Psoas muscle (tissue), 8 donors: ENCODE measurements around the gene HSP90AA1. TPM values are rescaled to one million over a fixed set of nuclear protein-coding genes. Genes with fewer than 3 reads are reported as not detected.
"Not testable (repeated sequence)": the region's sequence is repeated elsewhere in the genome, so short reads cannot be mapped to it uniquely, and the experiment has no call there.

Source experiments
- ATAC-seq, 4 donors: fragments of 200-7000 bp; cut with Tn5 transposase; one replicate each; pipeline ENCODE4 v1.9.1; 2020; ENCODE audit warnings: moderate library complexity in 3 of 4, mild to moderate bottlenecking in 2 of 4
- DNase-seq, 2 donors: peaks; one replicate each; pipeline ENCODE4 v3.0.0-alpha.2; 2020
- H3K27ac ChIP-seq: fragments of 200-600 bp; one replicate; pipeline ENCODE4 v1.8.0; 2022
- H3K27me3 ChIP-seq, 3 donors: fragments of 200-600 bp in 1 of 3; one replicate each; pipeline versions ENCODE4 v1.6.1 to v1.8.0; 2013 to 2022; ENCODE audit warnings: low read length in 2 of 3, mild to moderate bottlenecking in 2 of 3, moderate library complexity in 1 of 3; ENCODE audit not compliant: insufficient read depth in 3 of 3
- H3K36me3 ChIP-seq, 2 donors: fragments of 200-600 bp in 1 of 2; one replicate each; pipeline versions ENCODE4 v1.6.1 to v1.8.0; 2013 to 2022; ENCODE audit warnings: low read depth in 1 of 2, mild to moderate bottlenecking in 1 of 2, moderate library complexity in 1 of 2; ENCODE audit not compliant: insufficient read depth in 1 of 2
- H3K4me1 ChIP-seq: fragments of 200-600 bp; one replicate; pipeline ENCODE4 v1.8.0; 2022
- H3K4me3 ChIP-seq: fragments of 200-600 bp; one replicate; pipeline ENCODE4 v1.8.0; 2022; ENCODE audit warnings: mild to moderate bottlenecking
- H3K9me3 ChIP-seq: fragments of 200-600 bp; one replicate; pipeline ENCODE4 v1.8.0; 2022
- CTCF ChIP-seq: fragments of 200-600 bp; IDR thresholded peaks from one replicate; pipeline ENCODE4 v1.8.0; 2022; ENCODE audit warnings: antibody characterized with exemption
- WGBS, 3 donors: extraction: QIAGEN DNeasy Blood & Tissue Kit; methylation state at CpG; one replicate each; pipeline versions ENCODE4 v1.1.6 to v1.1.7; 2013; 5-methylcytosine and 5-hydroxymethylcytosine counted together
- intact Hi-C, 2 donors: fragments of 100-400 bp; cut with DNase I; formaldehyde crosslinking; loops; one replicate each; pipeline versions ENCODE4 v1.11.0 to v1.14.2; 2022
- polyA plus RNA-seq, 3 donors: library from polyadenylated mRNA; stranded (reverse); fragments of 200-250 nt; gene quantifications; one replicate each; pipeline ENCODE4 v1.2.3, GENCODE V29; 2013
- total RNA-seq, 4 donors: library from RNA; stranded (reverse); fragmentation: NEBNext Ultra II Directional in 2 of 4; extraction: Animal tissue kit (Norgen Biotek cat#: 25700) in 2 of 4; gene quantifications; one replicate each; pipeline versions ENCODE4 v1.2.1 to v1.2.4, GENCODE V29; 2021 to 2023
- donor health status: healthy with polysubstance abuse.
- donor health status: DM: no; HTN: no; CAD: no; lungs with moderate emphysema.
- donor health status: Bipolar disorder and iron deficiency.
- donor health status: healthy.
- donor health status: DM: yes; HTN: yes; CAD: no.
- donor health status: DM: no; HTN: no; CAD: no.
- donor health status: DM: no; HTN: no; CAD: no.
- donor health status: DM: yes; HTN: yes; CAD: no.

The HSP90AA1 gene
- total and polyA plus RNA-seq, 7 donors: 398 to 1,480 (median 549) TPM

GRCh38 chr14:102066041-102066451 is 20.8 kb downstream of the HSP90AA1 start:
- DNase-seq (peak in 1 of 2 donors; percentile 34), ATAC-seq (no peak)
- intact Hi-C loops: no loop called here
- H3K4me1 ChIP-seq: no peaks in the 10 kb centered on the region
- no peaks in the 10 kb centered on the region for H3K36me3 ChIP-seq
- H3K9me3 ChIP-seq: no peaks in the 10 kb centered on the region
- H3K4me3 ChIP-seq: no peak overlapping the region
- TF ChIP-seq CTCF: no peak
- H3K27me3 ChIP-seq: no peaks in the 10 kb centered on the region
- 83 to 86% (median 85%) methylated on average over 12 of the region's 12 CpGs for WGBS, 3 donors
- no peak overlapping the region for H3K27ac ChIP-seq

DNA sequence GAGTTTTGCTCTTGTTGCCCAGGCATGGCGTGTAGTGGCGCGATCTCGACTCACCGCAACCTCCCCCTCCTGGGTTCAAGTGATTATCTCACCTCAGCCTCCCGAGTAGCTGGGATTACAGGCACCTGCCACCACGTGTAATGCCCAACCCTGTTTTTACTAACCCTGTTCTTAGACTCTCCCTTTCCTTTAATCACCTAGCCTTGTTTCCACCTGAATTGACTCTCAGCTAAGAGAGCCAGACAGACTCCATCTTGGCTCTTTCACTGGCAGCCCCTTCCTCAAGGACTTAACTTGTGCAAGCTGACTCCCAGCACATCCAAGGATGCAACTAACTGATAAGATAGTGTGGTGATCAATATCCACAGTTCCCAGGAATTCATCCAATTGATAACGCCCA is 22.3 kb downstream of the HSP90AA1 start:
- 88 to 91% (median 90%) methylated on average over 8 of the region's 8 CpGs for WGBS, 3 donors
- ATAC-seq, intact Hi-C loops, H3K4me1 ChIP-seq, H3K4me3 ChIP-seq, H3K9me3 ChIP-seq, H3K36me3 ChIP-seq, H3K27me3 ChIP-seq, H3K27ac ChIP-seq: not testable (repeated sequence)
- DNase-seq: peak in 1 of 2 donors; percentile 24

DNA sequence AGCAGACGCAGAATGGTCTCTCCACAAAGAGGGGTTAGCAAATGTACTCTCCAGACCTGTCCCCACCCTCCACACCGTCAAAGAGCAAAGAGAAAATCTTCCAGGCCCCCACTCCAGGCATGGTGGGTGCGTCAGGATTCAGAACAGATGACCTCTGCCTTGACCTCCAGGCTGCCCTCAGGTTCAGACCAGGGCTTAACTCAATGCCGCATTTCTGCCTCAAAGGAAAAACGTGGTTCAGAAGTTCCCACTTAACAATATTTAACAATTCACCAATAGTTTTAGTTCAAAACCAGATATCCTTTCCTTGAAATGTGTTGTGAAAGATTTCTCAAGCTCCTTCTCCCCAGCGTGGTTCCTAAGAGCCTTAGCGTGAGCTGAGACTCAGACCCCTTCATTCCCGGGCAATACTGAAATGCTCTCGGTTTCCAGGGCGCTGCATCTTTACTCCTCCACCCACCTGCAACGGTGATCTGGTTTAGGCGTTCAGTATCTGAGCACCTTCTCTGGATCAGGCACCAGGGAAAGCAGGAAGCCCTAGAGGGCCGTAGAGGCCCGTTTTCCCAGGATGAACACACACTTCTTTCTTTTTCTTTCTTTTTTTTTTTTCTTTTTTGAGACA is 22.9 kb downstream of the HSP90AA1 start:
- H3K36me3 ChIP-seq: no peaks in the 10 kb centered on the region
- no peaks in the 10 kb centered on the region for H3K4me1 ChIP-seq
- no peak for TF ChIP-seq CTCF
- H3K9me3 ChIP-seq: no peaks in the 10 kb centered on the region
- DNase-seq (peak in 1 of 2 donors; percentile 6), ATAC-seq (peak in 1 of 4 donors; percentile 5)
- no peaks in the 10 kb centered on the region for H3K27me3 ChIP-seq
- H3K4me3 ChIP-seq: no peak overlapping the region
- intact Hi-C loops: loop anchor here in 1 of 2 donors (1.0 kb wide), 1 partner anchor 33 kb away; no protein-coding TSS in a partner anchor
- 72 to 75% (median 74%) methylated on average over 14 of the region's 14 CpGs for WGBS, 3 donors
- H3K27ac ChIP-seq: no peak overlapping the region

DNA sequence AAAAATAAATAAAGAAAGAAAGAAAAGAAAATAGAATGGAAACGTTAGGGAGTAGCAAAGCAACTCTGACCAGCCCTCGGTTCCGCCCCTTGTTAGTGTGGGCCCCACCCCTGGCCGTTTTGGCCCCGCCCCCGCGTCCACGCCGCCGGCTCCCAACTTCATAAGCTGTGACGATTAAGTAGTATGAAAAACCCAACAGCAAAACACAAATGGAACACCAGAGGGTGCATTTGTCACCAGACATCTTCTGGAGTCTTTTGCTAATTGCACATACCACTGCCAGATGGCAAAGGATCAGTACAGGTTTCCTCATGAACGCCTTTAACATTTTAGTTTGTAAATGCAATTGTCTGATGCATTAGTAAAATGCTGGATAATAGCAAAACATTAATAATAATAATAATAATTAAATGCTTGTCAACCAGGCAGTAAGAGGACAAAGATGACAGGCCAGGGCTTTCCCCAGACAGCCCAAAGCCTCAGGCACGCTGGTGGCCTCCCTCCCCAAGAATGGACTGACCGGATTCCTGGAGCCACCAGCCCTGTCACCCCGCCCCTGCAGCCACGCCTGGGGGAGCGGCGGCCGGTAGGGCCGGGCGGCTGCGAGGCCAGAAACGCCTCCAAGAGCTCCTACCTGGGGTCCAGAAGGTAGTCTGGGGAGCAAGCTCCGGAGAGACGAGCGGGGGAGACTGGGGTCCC is 23.6 kb downstream of the HSP90AA1 start:
- ATAC-seq (peak; percentile 87 to 96 (median 92)), DNase-seq (peak; percentile 84 to 91)
- 25 to 29% (median 27%) methylated on average over 26 of the region's 26 CpGs for WGBS, 3 donors
- Histone ChIP-seq H3K4me3 (peak overlapping the region; percentile 31), H3K4me1 (no peaks in the 10 kb centered on the region), H3K27ac (no peak overlapping the region), H3K9me3 (no peaks in the 10 kb centered on the region), H3K27me3 (no peaks in the 10 kb centered on the region), H3K36me3 (no peaks in the 10 kb centered on the region)
- TF ChIP-seq CTCF: peak; percentile 49
- intact Hi-C loops: loop anchor here in 1 of 2 donors (1.0 kb wide), 1 partner anchor 34 kb away; no protein-coding TSS in a partner anchor

- no peak for TF ChIP-seq CTCF
- ATAC-seq (no peak), DNase-seq (no peak)
- intact Hi-C loops: no loop called here
- H3K4me3 ChIP-seq: no peak overlapping the region
- no peaks in the 10 kb centered on the region for H3K36me3 ChIP-seq
- H3K4me1 ChIP-seq: no peaks in the 10 kb centered on the region
- 50 to 56% (median 53%) methylated on average over 5 of the region's 5 CpGs for WGBS, 3 donors
- H3K9me3 ChIP-seq: no peaks in the 10 kb centered on the region
- H3K27ac ChIP-seq: no peak overlapping the region
- no peaks in the 10 kb centered on the region for H3K27me3 ChIP-seq
Measured at GRCh38 chr14:102058961-102059360, 27.9 kb downstream of the HSP90AA1 start.
